Measurements from ENCODE around the gene NAGS.
A peak's percentile ranks its signal among the peaks of the same experiment; 100 is the strongest.

NAGS gene

DNA sequence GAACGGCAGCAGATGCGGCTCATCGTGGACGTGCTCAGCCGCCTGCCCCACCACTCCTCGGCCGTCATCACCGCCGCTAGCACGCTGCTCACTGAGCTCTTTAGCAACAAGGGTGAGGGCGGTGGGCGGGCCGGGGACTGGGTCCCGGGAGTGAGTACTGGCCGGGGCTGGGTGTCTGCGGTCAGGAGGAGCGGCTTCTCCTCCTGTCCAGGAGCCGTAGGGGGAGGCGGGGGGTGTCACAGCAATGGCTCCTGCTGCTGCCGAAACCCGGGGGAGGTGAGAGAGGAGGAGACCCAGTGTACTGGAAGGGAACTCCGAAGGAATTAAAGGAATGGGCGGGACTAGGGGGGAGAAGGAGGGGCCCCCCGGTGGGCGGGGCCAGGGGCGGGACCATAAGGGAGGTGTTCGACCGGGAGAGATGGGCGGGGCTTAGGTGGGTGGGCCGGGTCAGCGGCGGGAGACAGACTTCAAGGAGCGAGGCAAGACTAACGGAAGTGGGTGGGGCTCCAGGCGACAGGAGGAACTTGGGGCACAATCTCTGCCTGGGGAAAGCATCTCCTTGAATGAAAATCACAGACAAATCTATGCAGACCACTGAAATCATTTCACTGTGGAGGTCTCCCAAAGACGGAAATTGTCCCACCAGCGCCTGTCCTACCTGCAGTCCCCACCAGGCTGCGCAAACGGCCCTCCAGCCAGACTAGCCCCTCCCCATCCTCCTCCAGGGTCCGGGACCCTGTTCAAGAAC, 2.4 kb downstream of the NAGS start (continued):
- TF ChIP-seq ZNF677 (tag by site-specific recombination; IDR thresholded peaks at IDR 0.05), result no peak
- TF ChIP-seq, protein P1, sequence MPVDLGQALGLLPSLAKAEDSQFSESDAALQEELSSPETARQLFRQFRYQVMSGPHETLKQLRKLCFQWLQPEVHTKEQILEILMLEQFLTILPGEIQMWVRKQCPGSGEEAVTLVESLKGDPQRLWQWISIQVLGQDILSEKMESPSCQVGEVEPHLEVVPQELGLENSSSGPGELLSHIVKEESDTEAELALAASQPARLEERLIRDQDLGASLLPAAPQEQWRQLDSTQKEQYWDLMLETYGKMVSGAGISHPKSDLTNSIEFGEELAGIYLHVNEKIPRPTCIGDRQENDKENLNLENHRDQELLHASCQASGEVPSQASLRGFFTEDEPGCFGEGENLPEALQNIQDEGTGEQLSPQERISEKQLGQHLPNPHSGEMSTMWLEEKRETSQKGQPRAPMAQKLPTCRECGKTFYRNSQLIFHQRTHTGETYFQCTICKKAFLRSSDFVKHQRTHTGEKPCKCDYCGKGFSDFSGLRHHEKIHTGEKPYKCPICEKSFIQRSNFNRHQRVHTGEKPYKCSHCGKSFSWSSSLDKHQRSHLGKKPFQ (tag by site-specific recombination; IDR thresholded peaks at IDR 0.05), result no peak
- TF ChIP-seq, protein P2, sequence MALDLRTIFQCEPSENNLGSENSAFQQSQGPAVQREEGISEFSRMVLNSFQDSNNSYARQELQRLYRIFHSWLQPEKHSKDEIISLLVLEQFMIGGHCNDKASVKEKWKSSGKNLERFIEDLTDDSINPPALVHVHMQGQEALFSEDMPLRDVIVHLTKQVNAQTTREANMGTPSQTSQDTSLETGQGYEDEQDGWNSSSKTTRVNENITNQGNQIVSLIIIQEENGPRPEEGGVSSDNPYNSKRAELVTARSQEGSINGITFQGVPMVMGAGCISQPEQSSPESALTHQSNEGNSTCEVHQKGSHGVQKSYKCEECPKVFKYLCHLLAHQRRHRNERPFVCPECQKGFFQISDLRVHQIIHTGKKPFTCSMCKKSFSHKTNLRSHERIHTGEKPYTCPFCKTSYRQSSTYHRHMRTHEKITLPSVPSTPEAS (tag by site-specific recombination; IDR thresholded peaks at IDR 0.05), result no peak
- no peak for TF ChIP-seq ZFP37 (tag by site-specific recombination; IDR thresholded peaks at IDR 0.05)
- no peak for TF ChIP-seq ZNF776 (tag by site-specific recombination; IDR thresholded peaks at IDR 0.05; ENCODE audit: borderline replicate concordance)
- no peak for TF ChIP-seq ZNF544 (tag by site-specific recombination; IDR thresholded peaks at IDR 0.05)
- no peak for TF ChIP-seq OVOL3 (tag by site-specific recombination; IDR thresholded peaks at IDR 0.05)
- TF ChIP-seq, protein P3, sequence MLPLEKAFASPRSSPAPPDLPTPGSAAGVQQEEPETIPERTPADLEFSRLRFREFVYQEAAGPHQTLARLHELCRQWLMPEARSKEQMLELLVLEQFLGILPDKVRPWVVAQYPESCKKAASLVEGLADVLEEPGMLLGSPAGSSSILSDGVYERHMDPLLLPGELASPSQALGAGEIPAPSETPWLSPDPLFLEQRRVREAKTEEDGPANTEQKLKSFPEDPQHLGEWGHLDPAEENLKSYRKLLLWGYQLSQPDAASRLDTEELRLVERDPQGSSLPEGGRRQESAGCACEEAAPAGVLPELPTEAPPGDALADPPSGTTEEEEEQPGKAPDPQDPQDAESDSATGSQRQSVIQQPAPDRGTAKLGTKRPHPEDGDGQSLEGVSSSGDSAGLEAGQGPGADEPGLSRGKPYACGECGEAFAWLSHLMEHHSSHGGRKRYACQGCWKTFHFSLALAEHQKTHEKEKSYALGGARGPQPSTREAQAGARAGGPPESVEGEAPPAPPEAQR (tag by site-specific recombination; IDR thresholded peaks at IDR 0.05), result no peak
- TF ChIP-seq ZNF664 (tag by site-specific recombination; IDR thresholded peaks at IDR 0.05), result no peak
- TF ChIP-seq ZNF561 (tag by site-specific recombination; IDR thresholded peaks at IDR 0.05; ENCODE audit: borderline replicate concordance), result no peak
- TF ChIP-seq ZNF670 (tag by site-specific recombination; IDR thresholded peaks at IDR 0.05; ENCODE audit: low read depth), result no peak
- no peak for TF ChIP-seq ZNF311 (tag by site-specific recombination; IDR thresholded peaks at IDR 0.05; ENCODE audit: borderline replicate concordance)
- peak; percentile 58 for TF ChIP-seq GLIS2 (tag by site-specific recombination; IDR thresholded peaks at IDR 0.05)
- TF ChIP-seq, protein P4, sequence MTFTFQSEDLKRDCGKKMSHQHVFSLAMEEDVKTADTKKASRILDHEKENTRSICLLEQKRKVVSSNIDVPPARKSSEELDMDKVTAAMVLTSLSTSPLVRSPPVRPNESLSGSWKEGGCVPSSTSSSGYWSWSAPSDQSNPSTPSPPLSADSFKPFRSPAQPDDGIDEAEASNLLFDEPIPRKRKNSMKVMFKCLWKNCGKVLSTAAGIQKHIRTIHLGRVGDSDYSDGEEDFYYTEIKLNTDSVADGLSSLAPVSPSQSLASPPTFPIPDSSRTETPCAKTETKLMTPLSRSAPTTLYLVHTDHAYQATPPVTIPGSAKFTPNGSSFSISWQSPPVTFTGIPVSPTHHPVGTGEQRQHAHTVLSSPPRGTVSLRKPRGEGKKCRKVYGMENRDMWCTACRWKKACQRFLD (tag by site-specific recombination; IDR thresholded peaks at IDR 0.05), result no peak
- TF ChIP-seq, protein P5, sequence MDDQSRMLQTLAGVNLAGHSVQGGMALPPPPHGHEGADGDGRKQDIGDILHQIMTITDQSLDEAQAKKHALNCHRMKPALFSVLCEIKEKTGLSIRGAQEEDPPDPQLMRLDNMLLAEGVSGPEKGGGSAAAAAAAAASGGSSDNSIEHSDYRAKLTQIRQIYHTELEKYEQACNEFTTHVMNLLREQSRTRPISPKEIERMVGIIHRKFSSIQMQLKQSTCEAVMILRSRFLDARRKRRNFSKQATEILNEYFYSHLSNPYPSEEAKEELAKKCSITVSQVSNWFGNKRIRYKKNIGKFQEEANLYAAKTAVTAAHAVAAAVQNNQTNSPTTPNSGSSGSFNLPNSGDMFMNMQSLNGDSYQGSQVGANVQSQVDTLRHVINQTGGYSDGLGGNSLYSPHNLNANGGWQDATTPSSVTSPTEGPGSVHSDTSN (CRISPR knock-in tag; IDR thresholded peaks at IDR 0.05), result no peak
- TF ChIP-seq, protein P6, sequence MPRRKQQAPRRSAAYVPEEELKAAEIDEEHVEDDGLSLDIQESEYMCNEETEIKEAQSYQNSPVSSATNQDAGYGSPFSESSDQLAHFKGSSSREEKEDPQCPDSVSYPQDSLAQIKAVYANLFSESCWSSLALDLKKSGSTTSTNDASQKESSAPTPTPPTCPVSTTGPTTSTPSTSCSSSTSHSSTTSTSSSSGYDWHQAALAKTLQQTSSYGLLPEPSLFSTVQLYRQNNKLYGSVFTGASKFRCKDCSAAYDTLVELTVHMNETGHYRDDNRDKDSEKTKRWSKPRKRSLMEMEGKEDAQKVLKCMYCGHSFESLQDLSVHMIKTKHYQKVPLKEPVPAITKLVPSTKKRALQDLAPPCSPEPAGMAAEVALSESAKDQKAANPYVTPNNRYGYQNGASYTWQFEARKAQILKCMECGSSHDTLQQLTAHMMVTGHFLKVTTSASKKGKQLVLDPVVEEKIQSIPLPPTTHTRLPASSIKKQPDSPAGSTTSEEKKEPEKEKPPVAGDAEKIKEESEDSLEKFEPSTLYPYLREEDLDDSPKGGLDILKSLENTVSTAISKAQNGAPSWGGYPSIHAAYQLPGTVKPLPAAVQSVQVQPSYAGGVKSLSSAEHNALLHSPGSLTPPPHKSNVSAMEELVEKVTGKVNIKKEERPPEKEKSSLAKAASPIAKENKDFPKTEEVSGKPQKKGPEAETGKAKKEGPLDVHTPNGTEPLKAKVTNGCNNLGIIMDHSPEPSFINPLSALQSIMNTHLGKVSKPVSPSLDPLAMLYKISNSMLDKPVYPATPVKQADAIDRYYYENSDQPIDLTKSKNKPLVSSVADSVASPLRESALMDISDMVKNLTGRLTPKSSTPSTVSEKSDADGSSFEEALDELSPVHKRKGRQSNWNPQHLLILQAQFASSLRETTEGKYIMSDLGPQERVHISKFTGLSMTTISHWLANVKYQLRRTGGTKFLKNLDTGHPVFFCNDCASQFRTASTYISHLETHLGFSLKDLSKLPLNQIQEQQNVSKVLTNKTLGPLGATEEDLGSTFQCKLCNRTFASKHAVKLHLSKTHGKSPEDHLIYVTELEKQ (tag by site-specific recombination; IDR thresholded peaks at IDR 0.05; ENCODE audit: borderline replicate concordance), result no peak
- TF ChIP-seq ZNF239 (tag by site-specific recombination; IDR thresholded peaks at IDR 0.05), result no peak
- TF ChIP-seq EGR2 (tag by site-specific recombination; IDR thresholded peaks at IDR 0.05; ENCODE audit: low read depth), result peak; percentile 89
- no peak for TF ChIP-seq MEIS1 (CRISPR knock-in tag; IDR thresholded peaks at IDR 0.05; ENCODE audit: borderline replicate concordance)
- TF ChIP-seq ZNF785 (tag by site-specific recombination; IDR thresholded peaks at IDR 0.05), result no peak
- TF ChIP-seq TRIM28 (IDR thresholded peaks at IDR 0.05; ENCODE audit: borderline replicate concordance, low read length), result no peak
- TF ChIP-seq ZNF791 (tag by site-specific recombination; IDR thresholded peaks at IDR 0.05), result no peak
- peak; percentile 77 for TF ChIP-seq GLIS1 (tag by site-specific recombination; IDR thresholded peaks at IDR 0.05)
- TF ChIP-seq ZNF202 (tag by site-specific recombination; IDR thresholded peaks at IDR 0.05; ENCODE audit: borderline replicate concordance), result no peak
- TF ChIP-seq WT1 (tag by site-specific recombination; IDR thresholded peaks at IDR 0.05), result no peak; the same call in none of the 2 replicates
- TF ChIP-seq, protein P7, sequence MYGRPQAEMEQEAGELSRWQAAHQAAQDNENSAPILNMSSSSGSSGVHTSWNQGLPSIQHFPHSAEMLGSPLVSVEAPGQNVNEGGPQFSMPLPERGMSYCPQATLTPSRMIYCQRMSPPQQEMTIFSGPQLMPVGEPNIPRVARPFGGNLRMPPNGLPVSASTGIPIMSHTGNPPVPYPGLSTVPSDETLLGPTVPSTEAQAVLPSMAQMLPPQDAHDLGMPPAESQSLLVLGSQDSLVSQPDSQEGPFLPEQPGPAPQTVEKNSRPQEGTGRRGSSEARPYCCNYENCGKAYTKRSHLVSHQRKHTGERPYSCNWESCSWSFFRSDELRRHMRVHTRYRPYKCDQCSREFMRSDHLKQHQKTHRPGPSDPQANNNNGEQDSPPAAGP (tag by site-specific recombination; IDR thresholded peaks at IDR 0.05), result no peak
- no peak for TF ChIP-seq ZNF10 (tag by site-specific recombination; IDR thresholded peaks at IDR 0.05)
- TF ChIP-seq ZNF350 (tag by site-specific recombination; IDR thresholded peaks at IDR 0.05), result no peak

Measured in HEK293 (cell line).